GM10266 (cell line): ENCODE measurements around the gene KRAS.

Experiments
- DNase-seq: peaks from one replicate; pipeline ENCODE4 v3.0.0; 2012; ENCODE audit errors: extremely low spot score
- TF ChIP-seq, protein P1 (sequence below): IDR thresholded peaks from 2 replicates; pipeline ENCODE4 v1.5.1; 2012; ENCODE audit warnings: mild to moderate bottlenecking, low read depth; ENCODE audit not compliant: control insufficient read depth, insufficient read depth; ENCODE audit errors: missing control alignments

KRAS gene

GRCh38 chr12:25236190-25236589 lies 14.5 kb downstream of the KRAS start:
- no peak for DNase-seq
- TF ChIP-seq, protein P1, sequence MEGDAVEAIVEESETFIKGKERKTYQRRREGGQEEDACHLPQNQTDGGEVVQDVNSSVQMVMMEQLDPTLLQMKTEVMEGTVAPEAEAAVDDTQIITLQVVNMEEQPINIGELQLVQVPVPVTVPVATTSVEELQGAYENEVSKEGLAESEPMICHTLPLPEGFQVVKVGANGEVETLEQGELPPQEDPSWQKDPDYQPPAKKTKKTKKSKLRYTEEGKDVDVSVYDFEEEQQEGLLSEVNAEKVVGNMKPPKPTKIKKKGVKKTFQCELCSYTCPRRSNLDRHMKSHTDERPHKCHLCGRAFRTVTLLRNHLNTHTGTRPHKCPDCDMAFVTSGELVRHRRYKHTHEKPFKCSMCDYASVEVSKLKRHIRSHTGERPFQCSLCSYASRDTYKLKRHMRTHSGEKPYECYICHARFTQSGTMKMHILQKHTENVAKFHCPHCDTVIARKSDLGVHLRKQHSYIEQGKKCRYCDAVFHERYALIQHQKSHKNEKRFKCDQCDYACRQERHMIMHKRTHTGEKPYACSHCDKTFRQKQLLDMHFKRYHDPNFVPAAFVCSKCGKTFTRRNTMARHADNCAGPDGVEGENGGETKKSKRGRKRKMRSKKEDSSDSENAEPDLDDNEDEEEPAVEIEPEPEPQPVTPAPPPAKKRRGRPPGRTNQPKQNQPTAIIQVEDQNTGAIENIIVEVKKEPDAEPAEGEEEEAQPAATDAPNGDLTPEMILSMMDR: no peak

- TF ChIP-seq, protein P1: no peak
- DNase-seq: no peak
Observed at GRCh38 chr12:25213338-25213737, 37.4 kb downstream of the KRAS start.

GRCh38 chr12:25208554-25208953 lies 42.2 kb downstream of the KRAS start:
- TF ChIP-seq, protein P1: no peak
- DNase-seq: no peak

DNA sequence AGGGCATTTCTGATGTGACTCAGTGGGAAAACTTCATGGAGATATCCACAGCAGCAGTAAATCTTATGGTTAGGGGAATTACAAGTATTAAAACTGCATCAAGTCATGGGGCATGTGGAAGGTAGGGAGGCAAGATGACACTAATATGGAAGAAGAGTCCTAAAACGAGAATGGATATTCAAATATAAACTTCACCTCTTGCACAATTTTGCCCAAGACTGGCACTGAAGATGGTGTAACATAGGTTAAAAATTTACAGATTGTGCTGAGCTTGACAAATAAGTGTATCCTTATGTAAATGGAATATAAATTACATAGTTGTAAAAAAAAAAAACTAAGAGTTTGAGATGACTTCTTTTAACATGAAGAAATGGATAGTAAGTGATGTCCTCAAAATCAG lies 42.9 kb downstream of the KRAS start:
- DNase-seq: no peak

DNA sequence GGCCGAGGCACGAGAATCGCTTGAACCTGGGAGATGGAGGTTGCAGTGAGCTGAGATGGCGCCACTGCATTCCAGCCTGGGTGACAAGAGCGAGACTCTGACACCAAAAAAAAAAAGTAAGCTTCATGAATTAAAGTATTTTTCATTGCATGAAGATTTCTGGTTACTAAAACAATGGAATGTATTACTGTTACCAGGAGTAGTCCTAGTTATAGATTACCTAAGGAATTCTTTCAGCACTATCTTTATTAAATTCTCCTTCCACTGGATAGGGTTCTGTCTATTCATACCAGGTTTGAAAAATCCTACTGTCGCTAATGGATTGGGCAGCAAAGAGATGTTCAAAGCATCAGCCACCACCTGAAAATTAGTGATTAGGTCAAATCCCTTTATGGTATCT lies 43.3 kb downstream of the KRAS start:
- TF ChIP-seq, protein P1: no peak
- no peak for DNase-seq

More for the DNA sequence above, 42.9 kb downstream of the KRAS start:
- TF ChIP-seq, protein P1: no peak

- TF ChIP-seq, protein P1: no peak
- DNase-seq: no peak
Observed at GRCh38 chr12:25202137-25202536, 48.6 kb downstream of the KRAS start.

- DNase-seq: no peak
- TF ChIP-seq, protein P1: no peak
Observed at GRCh38 chr12:25200703-25201102, 50.0 kb downstream of the KRAS start.
